ENCODE data around the gene MAGEB17.
"Not testable (repeated sequence)": the region's sequence is repeated elsewhere in the genome, so short reads cannot be mapped to it uniquely, and the experiment has no call there.

The MAGEB17 gene

GRCh38 chrX:16156692-16157331 is 10.5 kb upstream of the MAGEB17 start:
- DNase-seq (ENCODE audit: low spot score): no peak

GRCh38 chrX:16160729-16161128 is 6.6 kb upstream of the MAGEB17 start:
- DNase-seq (ENCODE audit: low spot score): no peak

- not testable (repeated sequence) for DNase-seq (ENCODE audit: low spot score)
Measured at GRCh38 chrX:16161173-16161572, 6.1 kb upstream of the MAGEB17 start.

GRCh38 chrX:16162391-16162790 is 4.9 kb upstream of the MAGEB17 start:
- DNase-seq (ENCODE audit: low spot score): no peak

- DNase-seq (ENCODE audit: low spot score): no peak
Measured at GRCh38 chrX:16164748-16165147, 2.5 kb upstream of the MAGEB17 start.

GRCh38 chrX:16171039-16171438 is 3.8 kb downstream of the MAGEB17 start:
- no peak for DNase-seq (ENCODE audit: low spot score)

GRCh38 chrX:16171944-16172343 is 4.7 kb downstream of the MAGEB17 start:
- DNase-seq (ENCODE audit: low spot score): no peak

GRCh38 chrX:16172391-16172790 is 5.1 kb downstream of the MAGEB17 start:
- no peak for DNase-seq (ENCODE audit: low spot score)

GRCh38 chrX:16175329-16176061 is 8.2 kb downstream of the MAGEB17 start:
- no peak for DNase-seq (ENCODE audit: low spot score)

- no peak for DNase-seq (ENCODE audit: low spot score)
Measured at GRCh38 chrX:16177260-16177659, 10.0 kb downstream of the MAGEB17 start.

- not testable (repeated sequence) for DNase-seq (ENCODE audit: low spot score)
Measured at GRCh38 chrX:16183843-16184242, 16.6 kb downstream of the MAGEB17 start.

- no peak for DNase-seq (ENCODE audit: low spot score)
Measured at GRCh38 chrX:16185725-16186136, 18.4 kb downstream of the MAGEB17 start.

GRCh38 chrX:16186380-16187007 is 19.2 kb downstream of the MAGEB17 start:
- DNase-seq (ENCODE audit: low spot score): no peak

GRCh38 chrX:16187024-16187760 is 19.9 kb downstream of the MAGEB17 start:
- DNase-seq (ENCODE audit: low spot score): no peak

GRCh38 chrX:16188687-16189086 is 21.4 kb downstream of the MAGEB17 start:
- DNase-seq (ENCODE audit: low spot score): no peak

- DNase-seq (ENCODE audit: low spot score): no peak
Measured at GRCh38 chrX:16191605-16192004, 24.3 kb downstream of the MAGEB17 start.

- no peak for DNase-seq (ENCODE audit: low spot score)
Measured at GRCh38 chrX:16196829-16197228, 29.5 kb downstream of the MAGEB17 start.

- no peak for DNase-seq (ENCODE audit: low spot score)
Measured at GRCh38 chrX:16199343-16199742, 32.1 kb downstream of the MAGEB17 start.

- DNase-seq (ENCODE audit: low spot score): no peak
Measured at GRCh38 chrX:16202943-16203342, 35.7 kb downstream of the MAGEB17 start.

- no peak for DNase-seq (ENCODE audit: low spot score)
Measured at GRCh38 chrX:16204538-16204937, 37.3 kb downstream of the MAGEB17 start.

GRCh38 chrX:16205840-16206239 is 38.6 kb downstream of the MAGEB17 start:
- no peak for DNase-seq (ENCODE audit: low spot score)

- no peak for DNase-seq (ENCODE audit: low spot score)
Measured at GRCh38 chrX:16207634-16208033, 40.4 kb downstream of the MAGEB17 start.

- DNase-seq (ENCODE audit: low spot score): no peak
Measured at GRCh38 chrX:16208601-16209000, 41.3 kb downstream of the MAGEB17 start.
